H1 (cell line): ENCODE measurements around the gene TBC1D2B. TPM values are rescaled to one million over a fixed set of nuclear protein-coding genes. Genes with fewer than 3 reads are reported as not detected.

Experiments used
- CTCF ChIA-PET: fragments of 300-600 bp; sonication (Branson Sonifier 250); formaldehyde crosslinking; loops from one replicate; lab custom pipeline; 2021; ENCODE audit not compliant: partially characterized antibody; lab: Charles Lee
- POLR2A ChIA-PET: fragments of 300-600 bp; sonication (Branson Sonifier 250); formaldehyde crosslinking; loops from one replicate; lab custom pipeline; 2021; ENCODE audit warnings: inconsistent platforms; ENCODE audit not compliant: partially characterized antibody; lab: Charles Lee
- DNase-seq, 2 experiments: peaks; one replicate each; pipeline versions ENCODE4 v3.0.0 to v3.0.0-alpha.2; 2010 to 2022; ENCODE audit warnings: low spot score in 2 of 2, low read depth in 1 of 2, mixed read lengths in 1 of 2
- FAIRE-seq: peaks from 2 replicates; lab custom pipeline; 2011; peaks lifted over from hg19 to GRCh38; lab: Jason Lieb, UNC
- H2AFZ ChIP-seq: 2 replicates; pipeline ENCODE4 v1.8.1; 2012; ENCODE audit warnings: low read length, inconsistent platforms
- H2AK5ac ChIP-seq: 2 replicates; pipeline ENCODE4 v1.6.1; 2013; ENCODE audit warnings: low read depth, low read length
- H2BK120ac ChIP-seq: replicated peaks from 2 replicates; pipeline ENCODE3; 2013; ENCODE audit warnings: low read depth, low read length, inconsistent platforms
- H2BK12ac ChIP-seq: 2 replicates; pipeline ENCODE4 v1.6.1; 2013; ENCODE audit warnings: low read depth, low read length
- H2BK15ac ChIP-seq: 2 replicates; pipeline ENCODE4 v1.6.1; 2013; ENCODE audit warnings: low read length
- H2BK20ac ChIP-seq: 2 replicates; pipeline ENCODE4 v1.6.1; 2013; ENCODE audit warnings: low read length
- H2BK5ac ChIP-seq: 2 replicates; pipeline ENCODE4 v1.6.1; 2013; ENCODE audit warnings: low read depth, low read length
- H3K14ac ChIP-seq: 2 replicates; pipeline ENCODE4 v1.6.1; 2013; ENCODE audit warnings: inconsistent platforms; ENCODE audit not compliant: insufficient read length
- H3K18ac ChIP-seq: 2 replicates; pipeline ENCODE4 v1.6.1; 2013; ENCODE audit warnings: low read length; ENCODE audit errors: extremely low read depth
- H3K23ac ChIP-seq: 2 replicates; pipeline ENCODE4 v1.6.1; 2013; ENCODE audit warnings: inconsistent platforms; ENCODE audit not compliant: insufficient read length
- H3K23me2 ChIP-seq: 2 replicates; pipeline ENCODE4 v1.6.1; 2013; ENCODE audit warnings: low read depth, low read length
- H3K27ac ChIP-seq: 2 replicates; pipeline ENCODE4 v1.6.1; 2011; ENCODE audit warnings: low read depth, low read length, inconsistent platforms
- H3K27me3 ChIP-seq, 4 experiments: replicated peaks in 1 of 4; 1 replicate in 1 of 4; 2 replicates in 3 of 4; pipeline versions ENCODE4 v1.6.1 to v1.8.1; 2011 to 2013; ENCODE audit warnings: low read length in 3 of 4, mild to moderate bottlenecking in 3 of 4, inconsistent platforms in 2 of 4, mixed read lengths in 2 of 4, moderate library complexity in 1 of 4; ENCODE audit not compliant: control insufficient read depth in 3 of 4, insufficient read depth in 3 of 4; ENCODE audit errors: extremely low read depth in 1 of 4
- H3K36me3 ChIP-seq, 4 experiments: 2 replicates each; pipeline versions ENCODE4 v1.6.1 to v1.8.1; 2011 to 2013; ENCODE audit warnings: mild to moderate bottlenecking in 4 of 4, low read length in 3 of 4, moderate library complexity in 2 of 4, control low read depth in 1 of 4, inconsistent platforms in 1 of 4; ENCODE audit not compliant: insufficient read depth in 4 of 4, control insufficient read depth in 2 of 4
- H3K4ac ChIP-seq: replicated peaks from 2 replicates; pipeline ENCODE3; 2013; ENCODE audit warnings: low read length, low read depth, mixed read lengths, inconsistent platforms; ENCODE audit not compliant: insufficient read length
- H3K4me1 ChIP-seq, 4 experiments: replicated peaks in 1 of 4; 1 replicate in 1 of 4; 2 replicates in 3 of 4; pipeline versions ENCODE4 v1.6.1 to v1.8.1; 2011 to 2013; ENCODE audit warnings: low read length in 3 of 4, inconsistent platforms in 2 of 4, mixed read lengths in 1 of 4; ENCODE audit not compliant: insufficient read depth in 4 of 4, control insufficient read depth in 3 of 4
- H3K4me2 ChIP-seq, 2 experiments: 2 replicates each; pipeline versions ENCODE4 v1.6.1 to v1.8.1; 2011 to 2013; ENCODE audit warnings: low read depth in 2 of 2, low read length in 2 of 2, control low read depth in 1 of 2, inconsistent platforms in 1 of 2, mild to moderate bottlenecking in 1 of 2; ENCODE audit not compliant: insufficient read depth in 1 of 2
- H3K4me3 ChIP-seq, 4 experiments: fragments of 200-600, 300-600 bp in 1 of 4; sonication (generic), shearing (Covaris generic), sonication (Bioruptor Twin) in 1 of 4; 2 replicates each; pipeline versions ENCODE4 v1.5.1 to v1.8.1; 2011 to 2016; ENCODE audit warnings: low read length in 4 of 4, low read depth in 3 of 4, control low read depth in 2 of 4, inconsistent platforms in 2 of 4, mild to moderate bottlenecking in 2 of 4, mixed read lengths in 1 of 4, moderate library complexity in 1 of 4; ENCODE audit not compliant: insufficient read depth in 2 of 4; ENCODE audit errors: extremely low read depth in 1 of 4
- H3K56ac ChIP-seq: replicated peaks from 2 replicates; pipeline ENCODE3; 2013; ENCODE audit warnings: low read depth, mild to moderate bottlenecking, mixed read lengths, low read length, inconsistent platforms; ENCODE audit not compliant: insufficient read length
- H3K79me1 ChIP-seq: 2 replicates; pipeline ENCODE4 v1.6.1; 2013; ENCODE audit warnings: low read depth, low read length, control low read depth
- H3K79me2 ChIP-seq, 2 experiments: 2 replicates each; pipeline versions ENCODE4 v1.6.1 to v1.8.1; 2012 to 2013; ENCODE audit warnings: low read length in 2 of 2, mild to moderate bottlenecking in 2 of 2, inconsistent platforms in 1 of 2; ENCODE audit not compliant: insufficient read depth in 2 of 2, control insufficient read depth in 1 of 2
- H3K9ac ChIP-seq, 4 experiments: replicated peaks in 1 of 4; 1 replicate in 1 of 4; 2 replicates in 3 of 4; pipeline versions ENCODE4 v1.6.1 to v1.8.1; 2011 to 2013; ENCODE audit warnings: low read depth in 3 of 4, low read length in 3 of 4, control low read depth in 2 of 4, mild to moderate bottlenecking in 2 of 4, moderate library complexity in 2 of 4, inconsistent platforms in 1 of 4; ENCODE audit errors: extremely low read depth in 1 of 4
- H3K9me3 ChIP-seq, 2 experiments: 2 replicates each; pipeline versions ENCODE4 v1.6.1 to v1.8.1; 2012 to 2013; ENCODE audit warnings: mild to moderate bottlenecking in 2 of 2, moderate library complexity in 2 of 2, control low read depth in 1 of 2, inconsistent platforms in 1 of 2, low read depth in 1 of 2, low read length in 1 of 2, mixed read lengths in 1 of 2; ENCODE audit not compliant: insufficient read depth in 2 of 2
- H4K20me1 ChIP-seq, 2 experiments: replicated peaks in 1 of 2; 2 replicates each; pipeline versions ENCODE3 to v1.8.1; 2011 to 2013; ENCODE audit warnings: inconsistent platforms in 2 of 2, low read length in 2 of 2, mild to moderate bottlenecking in 1 of 2; ENCODE audit not compliant: insufficient read depth in 2 of 2, control insufficient read depth in 1 of 2
- H4K5ac ChIP-seq: 2 replicates; pipeline ENCODE4 v1.6.1; 2013; ENCODE audit warnings: low read length, low read depth, mixed read lengths, inconsistent platforms; ENCODE audit not compliant: insufficient read length
- H4K8ac ChIP-seq: 2 replicates; pipeline ENCODE4 v1.8.0; 2013; ENCODE audit warnings: mild to moderate bottlenecking, moderate library complexity, low read length, inconsistent platforms; ENCODE audit not compliant: insufficient read depth; ENCODE audit errors: extremely low read depth
- H4K91ac ChIP-seq: replicated peaks from 2 replicates; pipeline ENCODE3; 2013; ENCODE audit warnings: low read length, mixed read lengths, inconsistent platforms; ENCODE audit not compliant: insufficient read length
- ATF3 ChIP-seq: IDR thresholded peaks from 2 replicates; pipeline ENCODE4 v1.6.1; 2011; ENCODE audit warnings: low read depth, mild to moderate bottlenecking, low read length; ENCODE audit not compliant: insufficient read depth
- EP300 ChIP-seq, 2 experiments: IDR thresholded peaks; 1 replicate in 1 of 2; 2 replicates in 1 of 2; pipeline ENCODE4 v1.6.1; 2011 to 2012; ENCODE audit warnings: low read depth in 2 of 2, low read length in 2 of 2, mild to moderate bottlenecking in 2 of 2, borderline replicate concordance in 1 of 2, inconsistent platforms in 1 of 2, moderate library complexity in 1 of 2
- SP4 ChIP-seq: IDR thresholded peaks from 2 replicates; pipeline ENCODE4 v1.6.1; 2012; ENCODE audit warnings: low read length, inconsistent platforms
- SRF ChIP-seq: IDR thresholded peaks from 2 replicates; pipeline ENCODE4 v1.6.1; 2011; ENCODE audit warnings: mild to moderate bottlenecking, low read depth, low read length, moderate library complexity
- TAF7 ChIP-seq: optimal IDR thresholded peaks from 2 replicates; pipeline ENCODE3; 2011; ENCODE audit warnings: low read depth, mild to moderate bottlenecking, inconsistent platforms, low read length, moderate library complexity, borderline replicate concordance
- WGBS, 2 experiments: shearing (Covaris generic) in 1 of 2; methylation state at CpG; one replicate each; pipeline versions ENCODE4 v1.1.6 to v1.1.7; 2013 to 2015; ENCODE audit warnings: low lambda C conversion rate in 2 of 2, mixed read lengths in 2 of 2, inconsistent platforms in 1 of 2, low coverage in 1 of 2, missing lambda C conversion rate in 1 of 2; ENCODE audit not compliant: insufficient replicate concordance in 2 of 2, insufficient coverage in 1 of 2, insufficient read length in 1 of 2; ENCODE audit errors: extremely low coverage in 1 of 2, missing lambda C conversion rate in 1 of 2; 5-methylcytosine and 5-hydroxymethylcytosine counted together
- polyA plus RNA-seq, 7 experiments: library from polyadenylated mRNA; depleted of rRNA in 3 of 7; stranded (reverse) in 5 of 7; unstranded in 2 of 7; fragments of >200 nt in 5 of 7; fragments of 200-250 nt in 2 of 7; gene quantifications; 1 replicate in 5 of 7; 2 replicates in 1 of 7; 4 replicates in 1 of 7; pipeline versions ENCODE4 v1.2.1 to v1.2.3, GENCODE V29; 2011 to 2013; ENCODE audit warnings: missing spikeins in 2 of 7, mixed read lengths in 2 of 7
- total RNA-seq: library from RNA; stranded (reverse); fragmentation: NEBNext Ultra II Directional; extraction: Animal tissue kit (Norgen Biotek cat#: 25700); gene quantifications from 2 replicates; pipeline ENCODE4 v1.2.1, GENCODE V29; 2021
- TF ChIP-seq, protein P1 (sequence below): IDR thresholded peaks from 2 replicates; pipeline ENCODE4 v1.6.1; 2012; ENCODE audit warnings: low read length, inconsistent platforms

Gene TBC1D2B
- total and polyA plus RNA-seq, 2 of the 8 experiments (the other 6 are each of a cell fraction or from before 2014, with no cell fraction given): 11.9 to 19.5 TPM

DNA sequence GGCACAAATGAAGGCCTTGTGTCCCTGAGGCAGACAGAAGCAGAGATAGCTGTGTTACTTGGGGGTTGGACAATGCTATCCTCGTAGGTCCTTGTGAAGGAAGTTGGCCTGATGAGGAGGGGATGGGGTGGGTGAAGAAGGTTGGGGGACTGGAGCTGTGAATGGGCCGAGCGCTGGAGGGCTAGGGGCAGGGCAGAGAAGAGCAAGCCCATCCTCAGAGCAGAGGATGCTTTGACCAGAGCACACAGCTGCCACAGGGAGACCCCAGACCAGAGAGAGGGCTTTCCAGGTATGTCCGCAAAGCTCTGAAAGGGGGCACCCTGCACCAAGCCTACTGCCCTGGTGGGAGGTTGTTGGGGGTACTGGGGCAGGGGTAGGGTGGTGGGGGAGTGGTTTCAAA, 5.7 kb upstream of the TBC1D2B start:
- Histone ChIP-seq H3K27me3 (no peaks in the 10 kb centered on the region; a peak in 1 of 7 replicates), H3K9me3 (no peaks in the 10 kb centered on the region), H3K79me2 (no peaks in the 10 kb centered on the region), H4K8ac (no peak overlapping the region), H2BK5ac (no peak overlapping the region), H4K20me1 (no peaks in the 10 kb centered on the region), H2AK5ac (no peak overlapping the region), H3K4me3 (no peak overlapping the region), H2BK20ac (no peak overlapping the region), H3K36me3 (no peaks in the 10 kb centered on the region), H3K79me1 (no peaks in the 10 kb centered on the region), H3K23ac (no peak overlapping the region), H3K14ac (no peak overlapping the region), H3K4me1 (no peaks in the 10 kb centered on the region), H3K56ac (no peak overlapping the region), H2BK120ac (no peak overlapping the region), H4K5ac (no peak overlapping the region), H3K18ac (no peak overlapping the region), H2AFZ (no peak overlapping the region), H3K9ac (no peak overlapping the region), H2BK15ac (no peak overlapping the region), H3K4me2 (no peak overlapping the region), H3K27ac (no peak overlapping the region), H3K23me2 (no peaks in the 10 kb centered on the region), H4K91ac (no peak overlapping the region), H3K4ac (no peak overlapping the region), H2BK12ac (no peak overlapping the region)
- 85% methylated on average over 4 of the region's 4 CpGs; no CpG with 5 or more reads in 1 of the 2 experiments for WGBS, 2 experiments
- CTCF ChIA-PET: interaction anchor here (0.9 to 3.3 kb wide), 14 partner anchors 10 to 159 kb away, joined by 3 to 19 read pairs (median 4); partner anchors contain the start of gene CIB2
- FAIRE-seq (no peak), DNase-seq (no peak)
- POLR2A ChIA-PET: interaction anchor here (0.9 to 1.4 kb wide), 2 partner anchors 11 to 19 kb away, joined by 3 to 5 read pairs; no protein-coding TSS in a partner anchor
- TF ChIP-seq, protein P1, sequence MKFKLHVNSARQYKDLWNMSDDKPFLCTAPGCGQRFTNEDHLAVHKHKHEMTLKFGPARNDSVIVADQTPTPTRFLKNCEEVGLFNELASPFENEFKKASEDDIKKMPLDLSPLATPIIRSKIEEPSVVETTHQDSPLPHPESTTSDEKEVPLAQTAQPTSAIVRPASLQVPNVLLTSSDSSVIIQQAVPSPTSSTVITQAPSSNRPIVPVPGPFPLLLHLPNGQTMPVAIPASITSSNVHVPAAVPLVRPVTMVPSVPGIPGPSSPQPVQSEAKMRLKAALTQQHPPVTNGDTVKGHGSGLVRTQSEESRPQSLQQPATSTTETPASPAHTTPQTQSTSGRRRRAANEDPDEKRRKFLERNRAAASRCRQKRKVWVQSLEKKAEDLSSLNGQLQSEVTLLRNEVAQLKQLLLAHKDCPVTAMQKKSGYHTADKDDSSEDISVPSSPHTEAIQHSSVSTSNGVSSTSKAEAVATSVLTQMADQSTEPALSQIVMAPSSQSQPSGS: no peak
- no peak for TF ChIP-seq EP300 (IDR thresholded peaks at IDR 0.05; ENCODE audit: borderline replicate concordance in 1 of 2, low read depth in 2 of 2, low read length in 2 of 2)
- no peak for TF ChIP-seq SRF
- TF ChIP-seq SP4: no peak
- TF ChIP-seq ATF3: no peak
- TF ChIP-seq TAF7: no peak
